ENCODE data around the gene ARSB.

GRCh38 chr5:78912085-78912771 is 72.9 kb downstream of the ARSB start:
- no peak for TF ChIP-seq ZNF740 (CRISPR knock-in tag; IDR thresholded peaks at IDR 0.05)
- TF ChIP-seq ZNF740 (tag; IDR thresholded peaks at IDR 0.05) = no peak
- no peak for TF ChIP-seq MECOM (CRISPR knock-in tag; IDR thresholded peaks at IDR 0.05)
- no peak for TF ChIP-seq HINFP (tag; conservative IDR thresholded peaks at IDR 0.05; ENCODE audit: low read depth)
- TF ChIP-seq ZBTB49 (CRISPR knock-in tag; IDR thresholded peaks at IDR 0.05; ENCODE audit: borderline replicate concordance) = no peak
- TF ChIP-seq REST (IDR thresholded peaks at IDR 0.05; ENCODE audit: borderline replicate concordance) = no peak
- no peak for TF ChIP-seq REST (CRISPR knock-in tag; IDR thresholded peaks at IDR 0.05; ENCODE audit: low read depth)
- TF ChIP-seq FOSL1 (tag; conservative IDR thresholded peaks at IDR 0.05) = no peak

Data from K562 (cell line).